Parathyroid adenoma (tissue), 2 donors: ENCODE results near the gene KCNQ1.

Experiments used
- H2AFZ ChIP-seq: fragments of 300-600 bp; sonication (generic); one replicate; pipeline ENCODE4 v1.7.0; 2017; ENCODE audit warnings: antibody characterized with exemption, mild to moderate bottlenecking
- H3K27ac ChIP-seq: fragments of 300-600 bp; sonication (generic); one replicate; pipeline ENCODE4 v1.7.0; 2017
- H3K27me3 ChIP-seq: fragments of 300-600 bp; sonication (generic); one replicate; pipeline ENCODE4 v1.7.0; 2017; ENCODE audit warnings: low read length; ENCODE audit not compliant: control insufficient read depth, insufficient read depth
- H3K36me3 ChIP-seq: fragments of 300-600 bp; sonication (generic); one replicate; pipeline ENCODE4 v1.7.0; 2017; ENCODE audit warnings: low read length; ENCODE audit not compliant: control insufficient read depth, insufficient read depth
- H3K4me1 ChIP-seq: fragments of 300-600 bp; sonication (generic); one replicate; pipeline ENCODE4 v1.7.0; 2017; ENCODE audit warnings: control low read depth
- H3K4me2 ChIP-seq: fragments of 300-600 bp; sonication (generic); one replicate; pipeline ENCODE4 v1.7.0; 2017; ENCODE audit warnings: low read length
- H3K4me3 ChIP-seq: fragments of 300-600 bp; sonication (generic); one replicate; pipeline ENCODE4 v1.7.0; 2017; ENCODE audit warnings: low read depth, low read length
- H3K79me2 ChIP-seq: fragments of 300-600 bp; sonication (generic); one replicate; pipeline ENCODE4 v1.7.0; 2017; ENCODE audit warnings: control low read depth
- H3K9ac ChIP-seq: fragments of 300-600 bp; sonication (generic); one replicate; pipeline ENCODE4 v1.7.0; 2017; ENCODE audit warnings: mild to moderate bottlenecking
- H3K9me3 ChIP-seq: fragments of 300-600 bp; sonication (generic); one replicate; pipeline ENCODE4 v1.7.0; 2017; ENCODE audit warnings: low read length; ENCODE audit not compliant: control insufficient read depth
- TF ChIP-seq, protein P1 (sequence below): fragments of 300-600 bp; sonication (generic); IDR thresholded peaks from one replicate; pipeline ENCODE4 v1.7.0; 2017; ENCODE audit warnings: antibody characterized with exemption, mild to moderate bottlenecking
- donor health status: primary hyperparathyroidism.

KCNQ1 gene

DNA sequence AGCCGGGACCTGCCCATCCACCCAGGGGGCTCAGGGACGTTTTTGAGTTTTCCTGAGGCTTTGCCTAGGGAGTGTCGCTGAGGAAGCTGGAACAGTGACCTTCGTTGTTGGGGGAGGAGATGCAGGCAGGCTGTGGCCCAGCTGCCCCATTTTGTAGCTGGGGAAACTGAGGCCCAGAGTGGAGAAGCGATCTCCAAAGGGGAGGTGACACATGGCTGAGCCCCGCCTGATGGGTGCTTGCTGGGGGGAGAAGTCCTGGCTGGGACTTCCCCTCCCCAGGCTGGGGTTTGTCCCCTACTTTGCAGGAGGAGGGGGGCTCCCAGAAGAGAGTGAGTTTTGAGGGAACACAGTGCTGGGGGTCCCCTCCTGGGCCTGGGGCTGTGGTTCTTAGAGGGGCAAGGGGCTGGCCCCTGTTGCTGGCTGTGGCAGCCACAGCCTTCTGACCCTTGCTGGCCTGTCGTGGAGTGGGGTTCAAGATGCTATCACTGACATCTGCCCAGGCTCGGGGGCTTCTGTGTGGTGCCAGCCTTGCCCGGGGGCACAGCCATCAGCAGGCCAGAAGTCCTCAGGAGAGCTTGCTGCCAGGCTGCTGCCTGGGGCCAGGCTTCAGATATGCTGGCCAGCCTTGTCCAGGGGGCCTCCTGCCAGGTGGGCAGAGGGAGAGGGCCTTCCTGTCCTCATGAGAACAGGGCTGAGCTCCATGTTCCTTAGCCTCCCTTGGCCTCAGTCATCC, 21.4 kb downstream of the KCNQ1 start:
- no peaks in the 10 kb centered on the region for H3K27me3 ChIP-seq
- no peaks in the 10 kb centered on the region for H3K36me3 ChIP-seq
- no peak overlapping the region for H3K4me2 ChIP-seq
- TF ChIP-seq, protein P1, sequence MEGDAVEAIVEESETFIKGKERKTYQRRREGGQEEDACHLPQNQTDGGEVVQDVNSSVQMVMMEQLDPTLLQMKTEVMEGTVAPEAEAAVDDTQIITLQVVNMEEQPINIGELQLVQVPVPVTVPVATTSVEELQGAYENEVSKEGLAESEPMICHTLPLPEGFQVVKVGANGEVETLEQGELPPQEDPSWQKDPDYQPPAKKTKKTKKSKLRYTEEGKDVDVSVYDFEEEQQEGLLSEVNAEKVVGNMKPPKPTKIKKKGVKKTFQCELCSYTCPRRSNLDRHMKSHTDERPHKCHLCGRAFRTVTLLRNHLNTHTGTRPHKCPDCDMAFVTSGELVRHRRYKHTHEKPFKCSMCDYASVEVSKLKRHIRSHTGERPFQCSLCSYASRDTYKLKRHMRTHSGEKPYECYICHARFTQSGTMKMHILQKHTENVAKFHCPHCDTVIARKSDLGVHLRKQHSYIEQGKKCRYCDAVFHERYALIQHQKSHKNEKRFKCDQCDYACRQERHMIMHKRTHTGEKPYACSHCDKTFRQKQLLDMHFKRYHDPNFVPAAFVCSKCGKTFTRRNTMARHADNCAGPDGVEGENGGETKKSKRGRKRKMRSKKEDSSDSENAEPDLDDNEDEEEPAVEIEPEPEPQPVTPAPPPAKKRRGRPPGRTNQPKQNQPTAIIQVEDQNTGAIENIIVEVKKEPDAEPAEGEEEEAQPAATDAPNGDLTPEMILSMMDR, result no peak
- no peak overlapping the region for H3K27ac ChIP-seq
- no peak overlapping the region for H2AFZ ChIP-seq
- peaks cover 3% of the 10 kb centered on the region for H3K79me2 ChIP-seq
- no peaks in the 10 kb centered on the region for H3K9me3 ChIP-seq
- H3K9ac ChIP-seq, result no peak overlapping the region
- peaks cover 3% of the 10 kb centered on the region for H3K4me1 ChIP-seq
- no peak overlapping the region for H3K4me3 ChIP-seq

DNA sequence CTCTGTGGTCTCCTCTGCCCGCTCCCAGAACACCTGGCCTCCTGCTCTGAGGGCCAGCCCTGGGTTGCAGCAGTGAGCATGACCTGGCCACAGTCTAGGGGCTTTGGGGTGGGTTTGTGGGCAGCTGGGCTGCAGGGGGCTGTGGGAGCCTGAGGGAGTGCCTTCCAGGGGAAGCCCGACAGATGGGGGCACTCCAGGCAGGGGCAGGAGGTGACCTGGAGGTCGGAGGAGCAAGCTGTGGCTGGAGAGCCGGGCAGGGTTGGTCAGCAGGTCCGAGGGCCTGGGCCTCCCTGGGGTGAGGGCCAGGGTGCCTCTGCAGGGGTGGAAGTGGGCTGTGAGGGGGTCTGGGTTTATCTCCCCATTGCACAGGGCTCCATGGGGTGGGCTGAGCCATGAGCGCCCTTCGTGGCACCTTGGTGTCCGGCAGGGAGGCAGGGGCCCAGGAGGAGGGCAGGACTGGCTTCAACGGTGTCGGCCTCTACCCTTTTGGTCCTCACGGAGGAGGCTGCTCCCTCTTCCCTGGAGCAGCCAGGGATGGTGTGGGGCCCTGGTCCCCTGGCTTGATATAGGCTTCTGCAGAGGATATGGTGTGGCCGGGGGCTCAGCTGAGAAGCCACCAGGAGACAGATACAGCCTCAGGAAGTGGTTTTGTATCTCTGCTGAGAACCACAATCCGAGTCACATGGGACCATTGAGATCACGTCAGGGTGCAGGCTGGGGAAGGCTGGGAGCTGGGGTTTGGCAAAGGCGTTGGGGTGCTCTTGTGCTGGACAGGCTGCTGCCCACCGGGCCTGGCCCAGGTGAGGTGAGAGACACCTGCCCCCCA, 22.3 kb downstream of the KCNQ1 start:
- Histone ChIP-seq H3K36me3 (no peaks in the 10 kb centered on the region), H3K4me3 (no peak overlapping the region), H2AFZ (no peak overlapping the region), H3K4me1 (no peaks in the 10 kb centered on the region), H3K27me3 (no peaks in the 10 kb centered on the region), H3K4me2 (no peak overlapping the region), H3K79me2 (peaks cover 3% of the 10 kb centered on the region), H3K9me3 (no peaks in the 10 kb centered on the region), H3K27ac (no peak overlapping the region), H3K9ac (no peak overlapping the region)
- TF ChIP-seq, protein P1, result no peak

DNA sequence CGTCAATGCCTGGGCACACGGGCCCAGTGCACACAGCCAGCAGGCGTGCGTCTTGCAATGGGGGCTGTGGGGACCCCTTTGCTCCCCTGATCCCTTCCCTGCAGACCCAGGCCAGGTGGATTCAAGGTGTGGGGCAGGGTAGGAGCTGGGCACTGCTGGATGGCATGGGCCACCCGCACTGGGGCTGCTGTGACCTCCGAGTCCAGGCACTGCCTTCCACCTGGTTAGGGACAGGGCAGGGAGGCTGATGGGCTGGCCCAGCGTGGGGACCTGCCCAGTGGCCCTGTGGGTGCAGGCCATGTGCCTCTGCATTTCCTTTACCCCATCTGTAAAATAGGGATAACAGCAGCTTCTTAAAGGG, 22.9 kb downstream of the KCNQ1 start:
- no peaks in the 10 kb centered on the region for H3K27me3 ChIP-seq
- H3K36me3 ChIP-seq, result no peaks in the 10 kb centered on the region
- no peak overlapping the region for H3K4me2 ChIP-seq
- H2AFZ ChIP-seq, result no peak overlapping the region
- TF ChIP-seq, protein P1, result no peak
- no peak overlapping the region for H3K27ac ChIP-seq
- no peak overlapping the region for H3K4me3 ChIP-seq
- peaks cover 5% of the 10 kb centered on the region for H3K79me2 ChIP-seq
- no peaks in the 10 kb centered on the region for H3K9me3 ChIP-seq
- no peaks in the 10 kb centered on the region for H3K4me1 ChIP-seq
- H3K9ac ChIP-seq, result no peak overlapping the region

DNA sequence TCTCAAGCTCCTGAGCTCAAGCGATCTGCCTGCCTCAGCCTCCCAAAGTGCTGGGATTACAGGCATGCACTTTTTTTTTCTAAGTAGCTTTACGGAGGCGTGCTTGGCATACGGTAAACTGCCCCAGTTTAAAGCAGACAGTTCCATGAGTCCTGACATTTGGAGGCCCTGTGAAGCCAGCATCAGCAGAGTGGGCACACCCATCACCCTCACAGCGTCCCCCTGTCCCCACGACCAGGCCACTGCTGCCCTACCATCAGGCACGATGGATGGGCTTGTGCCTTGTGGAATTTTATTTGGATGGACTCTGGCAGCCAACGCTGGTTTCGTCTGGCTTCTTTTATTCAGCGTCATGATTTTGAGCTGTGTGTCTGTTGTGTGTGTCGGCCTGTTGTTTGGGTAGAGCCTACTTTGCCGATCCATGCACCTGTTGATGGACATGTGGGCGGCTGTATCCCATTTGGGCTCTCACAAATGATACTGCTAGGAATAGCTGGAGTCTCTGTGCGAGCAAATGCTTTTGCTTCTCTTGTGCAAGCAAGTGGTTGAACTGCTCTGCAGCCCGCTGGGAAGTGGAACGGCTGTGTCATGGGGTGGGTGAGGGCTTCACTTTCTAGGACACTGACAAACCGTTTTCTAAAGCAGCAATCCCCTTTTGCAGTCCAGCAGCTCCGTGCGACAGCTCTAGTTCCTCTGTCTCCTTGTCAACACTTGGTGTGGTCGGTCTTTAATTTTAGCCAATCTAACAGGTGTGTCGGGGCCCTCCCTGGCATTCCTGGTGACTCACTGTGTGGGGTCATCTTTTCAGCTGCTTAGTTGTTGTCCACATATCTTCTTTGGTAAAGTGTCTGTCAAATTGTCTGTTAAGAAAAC, 23.8 kb downstream of the KCNQ1 start:
- no peak overlapping the region for H3K4me3 ChIP-seq
- TF ChIP-seq, protein P1, result no peak
- H3K4me2 ChIP-seq, result no peak overlapping the region
- H3K27ac ChIP-seq, result no peak overlapping the region
- H3K4me1 ChIP-seq, result no peaks in the 10 kb centered on the region
- H3K9me3 ChIP-seq, result no peaks in the 10 kb centered on the region
- no peaks in the 10 kb centered on the region for H3K27me3 ChIP-seq
- no peak overlapping the region for H3K9ac ChIP-seq
- H3K79me2 ChIP-seq, result peaks cover 5% of the 10 kb centered on the region
- no peak overlapping the region for H2AFZ ChIP-seq
- H3K36me3 ChIP-seq, result no peaks in the 10 kb centered on the region
